Measurements from ENCODE around the gene MED13L.
"Not testable (repeated sequence)": the region's sequence is repeated elsewhere in the genome, so short reads cannot be mapped to it uniquely, and the experiment has no call there.

The MED13L gene

DNA sequence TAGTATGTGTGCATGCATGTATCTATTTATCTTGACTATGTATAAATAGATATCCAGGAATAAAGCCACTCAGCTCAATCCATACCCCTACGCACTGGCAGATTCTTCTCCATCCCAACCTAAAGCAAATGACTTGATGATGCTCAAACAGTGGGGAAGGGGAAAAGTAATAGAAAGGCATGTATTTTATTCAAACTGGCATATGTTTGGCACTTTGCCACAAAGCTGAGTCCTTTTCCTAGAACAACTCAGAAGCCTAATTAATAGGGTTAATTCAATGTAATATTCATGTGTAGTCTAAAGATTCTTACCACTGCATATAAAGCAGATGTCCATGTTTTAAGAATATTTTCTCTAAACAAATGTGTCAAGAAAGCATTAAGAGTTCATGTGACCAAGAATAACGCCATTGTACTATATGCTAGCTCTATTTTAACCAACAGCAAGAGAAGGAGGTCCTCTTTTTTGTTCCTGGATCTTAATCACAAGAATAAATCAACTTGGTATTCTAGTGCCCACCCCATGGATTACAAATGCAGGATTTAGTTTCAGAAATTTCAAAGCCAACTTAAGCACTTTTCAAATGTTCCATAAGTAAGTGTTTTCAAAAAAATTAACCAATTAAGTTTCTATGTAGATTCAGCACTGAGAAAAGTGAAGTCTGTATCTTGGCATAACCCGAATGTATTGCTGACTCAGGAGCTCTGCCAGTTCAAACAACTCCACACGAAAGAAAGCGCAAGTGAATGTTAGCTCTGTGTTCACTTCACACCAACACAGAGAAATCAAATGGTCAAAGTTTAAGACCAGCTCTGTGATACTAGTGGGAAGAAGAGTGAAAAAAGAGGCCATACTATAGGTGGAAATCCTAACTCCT lies 233.6 kb downstream of the MED13L start:
- no peak for FAIRE-seq

DNA sequence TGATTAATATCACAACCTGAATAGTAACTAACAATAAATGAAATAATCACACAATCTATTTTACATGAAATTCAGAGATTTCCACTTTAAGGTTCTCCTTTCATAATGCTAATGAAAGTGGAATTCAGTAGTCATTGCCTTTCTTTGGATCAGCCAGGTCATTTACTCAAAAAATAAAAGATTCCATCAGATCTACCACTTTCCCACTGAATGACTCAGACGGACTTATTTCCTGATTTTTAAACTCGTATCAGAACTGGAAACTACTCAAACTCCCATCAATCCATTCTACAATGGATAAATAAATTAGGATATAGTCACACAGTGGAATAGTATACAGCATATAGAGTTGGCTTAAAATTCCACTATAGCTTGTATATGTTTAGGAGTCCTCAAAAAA lies 237.1 kb downstream of the MED13L start:
- no peak for FAIRE-seq

DNA sequence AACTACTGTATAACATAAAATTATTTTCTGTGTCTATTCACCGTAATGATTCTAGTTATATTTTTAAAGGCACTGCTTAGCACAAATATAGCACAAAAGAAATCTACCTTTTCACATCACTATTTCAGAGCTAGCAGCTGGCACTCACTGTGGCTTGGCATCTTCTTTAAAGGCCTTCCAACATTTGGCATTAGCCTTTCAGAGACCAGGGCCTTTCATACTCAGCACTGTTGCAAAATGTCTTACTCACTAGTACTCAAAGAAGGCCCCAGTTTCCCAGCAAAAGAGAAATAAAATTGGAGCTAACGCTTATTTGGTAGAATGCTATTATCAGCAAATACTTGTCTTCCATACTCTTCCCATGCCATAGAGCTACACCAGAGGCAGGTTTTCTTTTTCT lies 238.4 kb downstream of the MED13L start:
- no peak for FAIRE-seq

DNA sequence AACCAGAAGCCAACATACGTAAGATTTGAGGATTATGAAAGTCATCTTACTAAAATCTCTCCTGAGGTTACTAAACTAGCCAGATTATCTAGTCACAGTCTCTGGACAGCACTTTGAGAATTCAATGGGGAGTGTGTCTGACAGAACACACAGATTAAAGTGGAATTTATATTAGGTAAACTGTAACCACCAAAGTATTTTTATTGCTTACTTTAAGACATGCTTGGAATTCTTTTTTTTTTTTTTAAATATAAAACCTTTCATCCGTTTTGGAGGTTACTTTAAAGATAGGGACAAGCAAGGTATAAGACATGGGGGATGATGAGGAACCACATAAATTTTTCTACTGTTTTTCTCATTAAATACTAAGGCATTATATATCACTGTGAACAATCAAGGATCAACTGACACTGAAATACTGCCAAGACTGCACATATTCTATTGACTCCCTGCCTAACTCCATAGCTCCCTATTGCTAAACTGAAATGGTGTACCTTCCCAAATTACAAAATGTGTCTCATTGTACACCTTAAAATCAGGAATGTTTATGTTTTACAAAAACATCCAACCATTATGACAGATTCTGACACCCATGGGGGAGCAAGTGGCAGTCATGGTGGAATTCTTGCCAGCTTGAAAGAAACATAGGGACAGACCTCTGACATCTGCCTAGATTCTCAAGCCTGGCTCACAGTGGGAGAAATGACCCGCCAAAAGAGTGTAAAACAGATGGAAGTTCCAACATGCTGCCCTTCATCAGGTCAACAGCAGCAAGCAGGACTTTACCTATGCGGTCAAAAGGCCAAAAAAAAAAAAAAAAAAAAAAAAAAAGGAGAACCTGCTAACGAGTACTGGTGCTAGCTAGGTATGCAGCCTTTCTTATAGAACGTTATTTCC lies 239.3 kb downstream of the MED13L start:
- FAIRE-seq: no peak

DNA sequence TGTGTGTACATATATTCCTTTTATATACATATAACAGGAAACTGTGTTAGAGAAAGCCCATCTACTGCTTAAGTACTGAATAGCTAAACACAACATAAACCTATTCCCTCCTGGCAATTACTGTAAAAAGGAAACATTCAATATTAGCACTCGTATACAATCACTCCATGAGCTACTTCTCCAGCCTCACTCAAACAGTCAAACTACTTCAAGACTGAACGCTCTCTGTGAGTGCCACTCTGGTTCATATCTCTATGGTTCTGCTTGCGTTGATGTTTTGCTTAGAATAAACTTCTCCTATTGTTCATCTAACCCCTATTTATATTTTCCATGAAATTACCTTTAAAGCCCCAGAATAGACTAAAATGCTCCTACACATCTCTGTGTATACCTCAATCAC lies 243.7 kb downstream of the MED13L start:
- FAIRE-seq: no peak

DNA sequence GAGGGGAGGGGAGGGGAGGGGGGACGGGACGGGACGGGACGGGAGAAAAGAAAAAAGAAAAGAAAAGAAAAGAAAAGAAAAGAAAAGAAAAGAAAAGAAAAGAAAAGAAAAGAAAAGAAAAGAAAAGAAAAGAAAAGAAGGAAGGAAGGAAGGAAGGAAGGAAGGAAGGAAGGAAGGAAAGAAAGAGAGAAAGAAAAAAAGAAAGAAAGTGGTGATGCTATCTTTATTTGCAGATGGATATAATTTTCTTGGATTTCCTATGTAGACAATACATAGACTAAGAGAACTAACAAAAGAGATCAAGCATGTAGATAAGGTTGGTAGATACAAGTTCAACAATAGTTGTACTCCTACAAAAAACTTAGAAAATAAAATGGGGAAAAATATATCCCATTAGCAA lies 245.9 kb downstream of the MED13L start:
- FAIRE-seq: not testable (repeated sequence)

DNA sequence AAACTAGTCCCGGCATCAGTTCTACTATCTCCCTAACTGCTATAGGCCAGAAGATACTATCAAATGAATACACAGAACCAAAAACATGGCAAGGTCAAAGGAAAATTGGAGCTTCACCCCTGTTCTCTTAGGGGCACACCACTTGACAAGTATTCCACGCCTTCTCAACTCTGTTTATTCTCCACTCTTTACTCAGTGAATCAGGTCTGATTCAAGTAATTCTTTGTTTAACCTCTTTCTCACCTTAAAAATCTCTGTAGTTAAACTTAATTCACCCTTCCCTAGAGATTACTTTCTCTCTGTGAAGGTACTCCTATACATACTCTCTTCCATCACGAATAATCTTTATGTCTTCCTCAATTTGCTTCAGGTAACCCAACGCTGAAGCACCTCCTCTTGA lies 248.9 kb downstream of the MED13L start:
- FAIRE-seq: no peak

DNA sequence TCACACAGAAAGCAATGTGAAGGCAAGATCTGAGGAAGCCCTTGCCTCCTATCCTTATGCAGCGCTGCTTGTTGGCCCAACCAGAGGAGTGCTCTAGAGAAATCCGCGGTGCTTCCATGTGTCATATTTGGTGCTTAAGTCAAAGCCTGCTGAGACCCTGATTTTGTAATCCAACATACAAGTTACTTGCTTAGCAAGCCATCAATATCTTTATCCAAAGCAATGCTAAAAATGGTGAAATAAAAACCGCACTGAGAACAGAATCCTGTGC lies 250.0 kb downstream of the MED13L start:
- no peak for FAIRE-seq

DNA sequence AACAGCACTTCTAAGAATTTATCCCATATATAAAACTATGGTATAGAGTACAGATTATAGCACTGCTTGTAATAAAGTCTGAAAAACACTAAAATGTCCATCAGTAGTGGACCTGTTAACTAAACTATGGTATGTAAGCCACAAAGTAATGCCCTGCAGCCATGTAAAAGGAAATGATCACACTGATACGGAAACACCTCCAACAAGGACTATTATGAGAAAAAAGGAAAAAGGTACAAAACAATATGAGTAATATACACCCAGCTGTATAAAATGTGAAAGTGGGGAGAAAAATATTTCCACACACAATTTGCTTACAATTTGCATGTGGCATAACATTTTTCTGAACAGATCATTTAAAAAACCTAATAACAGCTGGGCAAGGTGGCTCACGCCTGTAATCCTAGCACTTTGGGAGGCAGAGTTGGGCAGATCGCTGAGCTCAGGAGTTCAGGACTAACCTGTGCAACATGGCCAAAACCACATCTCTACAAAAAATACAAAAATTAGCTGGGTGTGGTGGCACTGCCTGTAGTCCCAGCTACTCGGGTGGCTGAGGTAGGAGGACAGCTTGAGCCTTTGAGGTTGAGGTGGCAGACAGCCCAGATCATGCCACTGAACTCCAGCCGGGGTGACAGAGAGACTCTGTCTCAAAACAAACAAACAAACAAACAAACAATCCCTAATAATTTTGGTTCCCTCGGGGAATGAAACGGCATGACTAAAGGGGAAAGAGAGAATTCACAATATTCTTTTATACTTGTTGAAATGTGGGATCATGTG lies 250.5 kb downstream of the MED13L start:
- no peak for FAIRE-seq

DNA sequence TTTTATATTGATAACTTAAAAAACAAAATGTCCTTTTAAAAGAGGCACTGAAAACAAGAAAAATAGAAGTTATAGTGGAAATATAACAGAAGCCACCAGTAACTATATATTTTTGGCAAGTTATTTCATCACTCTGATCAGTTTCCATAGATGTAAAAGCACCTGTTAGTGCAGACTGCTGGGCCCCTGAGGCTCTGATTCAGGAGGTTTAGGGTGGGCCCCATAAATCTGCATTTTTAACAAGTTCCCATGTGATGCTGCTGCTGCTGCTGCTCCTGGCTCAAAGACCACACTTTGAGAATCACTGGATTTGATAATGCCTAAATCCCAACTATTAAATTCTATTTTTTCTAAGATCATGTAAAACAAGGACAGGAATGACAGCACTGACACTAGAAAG lies 251.1 kb downstream of the MED13L start:
- FAIRE-seq: no peak

DNA sequence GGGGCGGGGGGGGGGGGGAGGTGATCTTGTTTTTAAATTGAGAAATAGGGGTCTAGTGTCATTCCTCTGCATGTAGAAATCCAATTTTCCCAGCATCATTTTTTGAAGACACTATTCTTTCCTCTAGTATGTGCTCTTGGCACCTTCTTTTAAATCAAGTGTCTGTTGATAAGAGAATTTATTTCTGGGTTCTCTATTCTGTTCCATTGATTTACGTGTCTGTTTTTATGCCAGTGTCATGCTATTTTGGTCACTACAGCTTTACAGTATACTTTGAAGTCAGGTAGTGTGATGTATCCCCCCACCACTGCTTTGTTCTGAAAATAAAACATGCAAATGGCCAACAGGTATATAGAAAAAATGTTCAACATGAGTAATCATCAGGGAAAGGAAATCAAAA lies 252.7 kb downstream of the MED13L start:
- no peak for FAIRE-seq

DNA sequence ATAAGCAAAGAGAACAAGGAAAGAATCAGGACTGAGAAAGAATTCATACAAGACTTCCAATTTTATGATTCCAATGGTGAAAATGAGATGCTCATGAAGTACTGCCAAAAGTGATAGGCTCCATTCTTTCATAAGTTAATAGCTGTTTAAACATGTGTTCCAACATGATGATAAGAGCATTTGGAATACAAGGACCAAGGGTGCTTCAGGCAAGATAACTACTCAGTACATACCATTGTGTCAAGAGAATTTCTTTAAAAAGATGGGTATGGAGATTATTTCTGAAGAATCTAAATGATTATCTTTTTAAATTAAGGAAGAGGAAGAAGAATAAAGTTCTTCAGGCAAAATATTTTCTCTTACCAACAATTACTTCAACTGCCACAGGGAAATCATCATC lies 258.1 kb downstream of the MED13L start:
- FAIRE-seq: no peak

DNA sequence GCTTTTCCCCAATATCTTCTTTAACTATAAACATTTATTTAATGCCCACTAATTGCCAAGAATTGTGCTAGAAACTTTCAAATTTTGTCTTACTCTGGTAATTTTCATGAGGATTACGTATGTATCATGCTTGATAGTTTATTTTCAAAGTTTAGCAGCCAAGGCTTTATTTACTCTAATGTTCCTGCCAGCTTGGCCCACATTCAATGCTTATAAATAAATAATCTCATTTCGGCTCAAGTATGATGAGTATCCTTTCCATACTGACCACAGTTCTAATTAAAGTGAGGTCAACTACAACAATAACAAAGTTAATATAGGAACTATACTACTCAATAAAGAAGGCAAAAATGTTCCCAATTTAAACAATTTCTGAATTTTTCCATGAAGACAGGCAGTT lies 259.2 kb downstream of the MED13L start:
- no peak for FAIRE-seq

DNA sequence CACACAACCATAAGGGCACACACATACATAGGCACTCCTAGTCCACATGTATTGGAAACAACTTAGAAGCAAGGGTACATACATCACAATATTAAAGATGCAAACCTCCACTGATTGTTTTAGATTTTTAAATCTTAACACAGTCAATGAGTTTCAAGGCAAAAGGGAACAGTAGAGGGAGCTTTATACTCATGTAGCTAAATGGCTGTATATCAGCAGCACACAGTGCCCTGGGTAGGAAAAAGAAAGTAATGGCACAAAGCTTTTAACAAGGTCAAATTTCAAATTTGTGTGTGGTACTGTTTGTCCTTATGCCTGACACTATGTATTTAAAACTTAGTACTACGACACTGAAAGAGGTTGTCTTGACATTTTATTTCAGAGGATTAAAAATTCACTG lies 262.0 kb downstream of the MED13L start:
- peak; percentile 67 for FAIRE-seq

DNA sequence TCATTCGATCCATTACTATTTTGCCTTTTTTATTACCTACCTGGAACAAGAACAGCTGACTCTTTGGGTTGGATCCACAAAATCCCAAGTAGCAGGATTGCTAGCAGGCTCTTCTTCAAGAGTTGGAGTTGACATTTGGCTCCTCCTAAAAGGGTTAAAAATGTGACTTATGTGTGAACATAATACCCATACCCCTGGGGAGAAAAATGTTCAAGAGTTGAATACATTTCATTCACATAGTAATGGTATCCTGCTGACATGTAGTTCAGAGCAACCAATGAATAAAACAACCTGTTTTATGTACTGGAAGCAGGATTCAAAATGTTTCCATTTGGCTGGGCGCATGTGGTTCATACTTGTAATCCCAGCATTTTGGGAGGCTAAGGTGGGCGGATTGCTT lies 264.7 kb downstream of the MED13L start:
- no peak for FAIRE-seq

DNA sequence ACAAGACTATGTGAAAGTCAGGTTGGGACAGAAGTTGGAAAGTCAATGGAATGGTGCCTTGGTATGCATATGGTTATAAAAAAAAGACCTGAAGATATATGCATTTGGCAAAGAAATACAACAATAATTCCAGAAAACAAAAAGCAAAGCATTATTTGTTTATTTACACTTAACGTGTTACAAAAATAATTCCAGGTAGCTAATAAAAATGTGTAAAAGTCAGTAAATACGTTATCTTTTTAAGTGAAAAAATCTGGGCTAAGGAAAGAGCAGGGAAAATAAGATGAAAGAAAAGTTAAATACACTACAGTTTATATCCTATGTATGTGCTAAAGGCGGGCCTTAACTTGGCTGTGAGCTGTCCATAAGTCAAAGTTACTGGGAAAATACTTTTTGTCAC lies 266.3 kb downstream of the MED13L start:
- no peak for FAIRE-seq

DNA sequence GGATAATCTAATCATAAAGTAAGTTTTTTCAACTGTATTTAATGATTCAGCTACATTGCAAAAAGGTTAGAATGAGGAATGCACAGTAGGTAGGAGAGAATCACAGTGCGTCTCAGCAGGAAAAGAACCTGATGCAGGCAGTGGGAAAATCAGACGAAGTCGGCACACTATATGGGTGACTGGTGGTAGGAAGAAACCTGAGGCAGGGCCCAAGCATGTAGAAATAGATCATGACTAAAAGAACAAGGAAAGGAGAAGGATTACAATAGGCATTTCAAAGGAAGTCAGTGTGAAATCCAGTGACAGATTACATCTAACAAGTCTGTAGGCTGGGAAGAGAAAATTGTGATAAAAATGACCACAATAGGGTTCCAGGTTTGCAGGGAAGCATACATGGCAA lies 267.0 kb downstream of the MED13L start:
- FAIRE-seq: no peak

DNA sequence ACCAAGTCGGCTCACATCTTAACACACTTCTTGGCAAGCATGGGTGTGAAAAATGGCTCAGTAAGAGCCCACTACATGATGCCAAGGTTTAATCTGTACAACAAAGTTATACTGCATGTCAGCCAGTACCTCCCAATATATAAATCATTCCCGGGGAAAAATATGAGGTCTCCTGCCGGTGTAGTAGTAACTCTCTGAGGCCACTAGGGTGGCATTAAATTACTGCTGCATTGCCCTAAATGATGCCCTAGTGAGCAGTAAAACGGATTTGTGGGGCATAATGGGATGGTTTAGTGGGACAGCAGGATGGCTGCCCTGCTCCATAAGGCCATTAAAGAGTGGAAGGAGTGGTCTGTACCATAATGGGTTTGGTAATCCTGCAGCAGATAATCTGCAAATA lies 267.7 kb downstream of the MED13L start:
- no peak for FAIRE-seq

DNA sequence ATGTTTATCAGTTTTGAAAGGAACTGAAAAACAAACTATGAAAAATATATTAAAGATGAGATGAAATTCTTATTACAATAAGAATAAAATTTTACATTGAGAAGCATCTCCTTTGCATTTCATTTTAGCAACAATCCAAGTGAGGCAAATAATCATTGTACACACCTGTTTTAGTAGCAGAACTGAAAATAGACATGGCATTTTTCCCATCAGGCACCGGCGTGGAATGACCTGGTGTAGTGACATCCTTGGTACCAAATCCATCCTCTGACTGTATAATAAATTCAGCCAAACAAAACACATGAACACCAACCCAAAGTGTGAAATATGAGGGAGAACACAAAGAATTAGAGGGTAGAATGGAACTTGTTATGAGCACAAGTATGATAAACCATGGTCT lies 271.4 kb downstream of the MED13L start:
- FAIRE-seq: no peak

DNA sequence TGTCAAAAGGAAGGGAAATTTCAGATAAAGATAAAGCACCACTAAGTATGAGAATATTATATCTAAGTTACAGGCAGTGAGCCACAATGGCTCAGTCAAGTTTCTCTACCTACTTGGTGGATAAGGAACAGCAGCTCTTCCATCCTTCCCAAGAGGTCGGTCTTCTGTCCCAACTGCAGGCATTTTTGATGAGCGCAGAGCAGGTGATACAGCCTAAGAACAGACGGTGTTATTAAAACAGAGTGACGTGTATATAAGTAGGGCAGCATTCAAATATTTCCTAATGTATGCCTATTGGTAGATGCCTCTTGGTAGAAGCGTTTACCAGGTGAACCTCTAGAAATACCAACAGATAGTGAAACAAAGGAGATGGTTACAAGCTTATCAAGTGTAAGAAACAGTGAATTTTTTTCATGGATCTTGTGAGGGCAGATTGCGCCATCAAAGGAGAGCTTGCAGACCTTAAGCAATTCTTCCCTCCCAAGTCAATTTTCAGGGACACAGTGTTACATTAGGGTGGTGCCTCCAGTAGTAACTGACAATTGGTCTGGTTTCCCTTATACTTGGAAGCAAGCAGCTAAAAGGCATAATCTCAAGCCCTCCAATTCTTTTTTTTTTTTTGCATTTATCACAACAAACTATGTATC lies 274.5 kb downstream of the MED13L start:
- no peak for FAIRE-seq

DNA sequence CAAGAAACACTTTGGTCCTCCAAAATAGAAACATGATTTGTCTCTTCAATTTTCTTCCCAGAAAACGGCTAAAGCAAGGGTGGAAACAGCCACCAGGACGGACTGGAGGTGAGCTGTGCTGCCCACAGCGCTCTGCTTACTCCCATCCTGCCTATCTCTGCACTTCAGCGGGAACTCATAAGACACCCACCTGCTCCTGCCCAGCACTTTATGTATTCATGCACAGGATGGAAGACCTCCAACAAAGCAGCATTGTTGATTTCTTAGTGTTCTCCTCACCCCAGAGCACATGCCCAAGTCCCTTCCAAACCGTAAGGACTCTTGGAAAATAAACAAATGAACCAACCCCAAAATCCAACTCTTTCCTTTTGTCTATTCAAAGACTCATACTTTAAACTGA lies 277.2 kb downstream of the MED13L start:
- no peak for FAIRE-seq

DNA sequence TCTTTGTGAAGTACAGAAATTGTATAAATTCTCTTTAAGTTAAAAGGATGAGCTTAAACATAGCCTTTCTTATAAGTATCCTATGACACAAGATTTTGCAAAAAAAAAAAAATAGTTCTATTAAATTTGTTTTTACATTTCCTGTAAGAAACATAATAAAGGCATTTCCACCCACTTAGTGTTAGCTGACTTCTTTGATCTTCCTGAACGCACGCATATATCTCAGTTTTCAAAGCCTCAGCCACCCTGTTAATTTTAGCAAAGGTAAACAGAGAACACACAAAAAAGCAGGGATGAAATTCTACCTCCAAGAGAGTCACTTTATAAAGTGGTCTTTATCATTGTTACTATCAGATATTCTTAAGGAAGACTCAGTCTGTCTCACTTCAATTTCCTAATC lies 277.9 kb downstream of the MED13L start:
- FAIRE-seq: no peak

Measured in TTC549 (cell line).